Kidney epithelial cell (primary cell): ENCODE measurements around the gene NDUFA12. TPM values are rescaled to one million over a fixed set of nuclear protein-coding genes. Genes with fewer than 3 reads are reported as not detected.
"Not testable (repeated sequence)": the region's sequence is repeated elsewhere in the genome, so short reads cannot be mapped to it uniquely, and the experiment has no call there.

Experiments used
- DNase-seq: peaks from one replicate; pipeline ENCODE4 v3.0.0-alpha.2; 2010; ENCODE audit warnings: low read depth
- H3K27me3 ChIP-seq: 2 replicates; pipeline ENCODE4 v1.6.0; 2011; ENCODE audit warnings: low read length; ENCODE audit not compliant: control insufficient read depth, insufficient read depth
- H3K36me3 ChIP-seq: 2 replicates; pipeline ENCODE4 v1.5.1; 2011; ENCODE audit warnings: low read length; ENCODE audit not compliant: control insufficient read depth, insufficient read depth
- H3K4me3 ChIP-seq: 2 replicates; pipeline ENCODE4 v1.5.1; 2011; ENCODE audit warnings: low read depth, mild to moderate bottlenecking, control low read depth, low read length
- CTCF ChIP-seq: IDR thresholded peaks from 2 replicates; pipeline ENCODE4 v1.5.1; 2011; ENCODE audit warnings: mild to moderate bottlenecking, moderate library complexity, low read length, control low read depth, inconsistent platforms; ENCODE audit not compliant: insufficient read depth, poor library complexity, severe bottlenecking
- total RNA-seq: library from RNA; depleted of rRNA; stranded (reverse); fragments of >200 nt; gene quantifications from 2 replicates; pipeline ENCODE4 v1.2.3, GENCODE V29; 2015

The NDUFA12 gene
- total RNA-seq, 1 donor from 2014 or later: 123 TPM

GRCh38 chr12:94987801-94988200, 15.7 kb downstream of the NDUFA12 start:
- no peak for TF ChIP-seq CTCF
- Histone ChIP-seq H3K27me3 (no peaks in the 10 kb centered on the region), H3K4me3 (no peak overlapping the region), H3K36me3 (no peaks in the 10 kb centered on the region)
- DNase-seq: no peak

DNA sequence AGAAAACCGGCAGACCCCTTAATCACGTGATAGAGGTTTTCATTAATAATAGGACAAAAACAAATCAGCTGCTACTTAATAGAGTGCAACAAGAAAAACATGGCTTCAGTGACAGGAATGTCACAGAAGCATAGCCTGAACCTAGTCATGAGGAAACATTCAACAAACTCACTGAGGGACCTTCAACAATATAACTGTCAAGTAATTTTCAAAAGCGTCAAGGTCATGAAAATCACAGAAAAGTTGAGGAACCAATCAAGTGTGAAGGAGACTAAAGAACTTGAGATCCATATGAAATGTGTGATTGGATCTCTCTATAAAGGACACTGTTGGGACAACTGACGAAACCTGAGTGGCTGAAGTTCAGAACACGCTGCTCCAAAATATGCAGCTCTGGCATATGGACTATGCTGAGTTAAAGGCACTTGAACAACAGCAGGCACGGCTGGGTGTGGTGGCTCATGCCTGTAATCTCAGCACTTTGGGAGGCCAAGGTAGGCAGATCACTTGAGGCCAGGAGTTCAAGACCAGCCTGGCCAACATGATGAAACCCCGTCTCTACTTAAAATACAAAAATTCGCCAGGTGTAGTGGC, 16.3 kb downstream of the NDUFA12 start:
- DNase-seq: no peak
- no peaks in the 10 kb centered on the region for H3K27me3 ChIP-seq
- TF ChIP-seq CTCF: no peak
- no peaks in the 10 kb centered on the region for H3K36me3 ChIP-seq
- H3K4me3 ChIP-seq: no peak overlapping the region

- DNase-seq, H3K4me3 ChIP-seq, H3K36me3 ChIP-seq, H3K27me3 ChIP-seq: not testable (repeated sequence)
These were observed 18.4 kb downstream of the NDUFA12 start for GRCh38 chr12:94985099-94985498.

DNA sequence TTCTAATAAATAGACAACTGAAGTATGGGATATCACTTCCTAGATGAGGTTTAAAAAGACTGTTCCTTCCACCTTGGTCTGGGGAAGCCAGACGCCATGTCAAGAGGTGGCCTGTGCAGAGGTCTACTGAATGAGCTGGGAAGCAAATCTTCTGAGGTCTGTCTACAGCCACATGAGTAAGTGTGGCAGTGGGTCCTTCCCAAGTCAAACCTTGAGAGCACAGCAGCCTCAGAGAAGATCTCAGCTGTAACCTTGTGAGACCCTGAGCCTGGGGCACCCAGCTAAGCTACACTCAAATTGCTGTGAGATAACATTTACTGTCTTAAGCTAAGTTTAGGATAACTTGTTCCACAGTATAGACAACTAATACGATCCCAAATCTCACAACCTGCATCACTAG, 20.2 kb downstream of the NDUFA12 start:
- DNase-seq: no peak
- no peaks in the 10 kb centered on the region for H3K36me3 ChIP-seq
- no peak overlapping the region for H3K4me3 ChIP-seq
- TF ChIP-seq CTCF: no peak
- H3K27me3 ChIP-seq: no peaks in the 10 kb centered on the region

- TF ChIP-seq CTCF: no peak
- Histone ChIP-seq H3K4me3 (no peak overlapping the region), H3K27me3 (no peaks in the 10 kb centered on the region), H3K36me3 (no peaks in the 10 kb centered on the region)
- peak; percentile 64 for DNase-seq
These were observed 21.0 kb downstream of the NDUFA12 start for GRCh38 chr12:94982456-94982855.

DNA sequence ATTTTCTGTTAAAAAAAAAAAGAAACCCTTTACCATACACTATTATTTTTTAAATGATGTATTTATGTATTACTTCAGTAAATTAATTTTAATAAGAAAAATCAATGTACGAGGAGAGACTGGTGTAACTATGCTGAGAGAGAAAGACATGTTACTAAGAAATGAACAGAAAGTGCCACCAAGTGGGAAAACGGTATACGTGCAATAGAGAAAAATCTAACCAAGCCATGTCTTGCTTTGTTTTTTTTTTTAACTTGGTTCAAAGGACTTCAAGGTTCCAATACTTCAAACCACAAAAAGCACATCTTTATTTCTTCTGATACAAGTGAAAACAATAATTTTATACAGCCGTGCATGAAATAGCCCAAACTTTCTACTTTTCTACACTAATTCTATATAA, 22.9 kb downstream of the NDUFA12 start:
- no peak for DNase-seq
- TF ChIP-seq CTCF: peak; percentile 14
- no peaks in the 10 kb centered on the region for H3K36me3 ChIP-seq
- no peak overlapping the region for H3K4me3 ChIP-seq
- H3K27me3 ChIP-seq: no peaks in the 10 kb centered on the region
